Chondrocyte (in vitro differentiated cells): ENCODE data around the gene COA8. TPM values are rescaled to one million over a fixed set of nuclear protein-coding genes. Genes with fewer than 3 reads are reported as not detected.
A peak's percentile ranks its signal among the peaks of the same experiment; 100 is the strongest.

Experiments used
- DNase-seq: peaks from one replicate; pipeline ENCODE4 v3.0.0; 2021; ENCODE audit warnings: mixed read lengths, low spot score
- H3K27ac Mint-ChIP-seq: one replicate; pipeline ENCODE4 v1.8.0; 2021; ENCODE audit warnings: mild to moderate bottlenecking, moderate library complexity, mixed read lengths; ENCODE audit not compliant: unreplicated experiment
- H3K27me3 Mint-ChIP-seq: 2 replicates; pipeline ENCODE4 v1.8.0; 2021; ENCODE audit warnings: low read depth, mixed read lengths
- H3K36me3 Mint-ChIP-seq: 2 replicates; pipeline ENCODE4 v1.8.0; 2021; ENCODE audit warnings: low read depth, mixed read lengths
- H3K4me1 Mint-ChIP-seq: 2 replicates; pipeline ENCODE4 v1.8.0; 2021; ENCODE audit warnings: low read depth, mild to moderate bottlenecking, mixed read lengths
- H3K4me3 Mint-ChIP-seq: one replicate; pipeline ENCODE4 v1.8.0; 2021; ENCODE audit warnings: mild to moderate bottlenecking, moderate library complexity, mixed read lengths; ENCODE audit not compliant: unreplicated experiment
- H3K9me3 Mint-ChIP-seq: 2 replicates; pipeline ENCODE4 v1.8.0; 2021; ENCODE audit warnings: low read depth, mixed read lengths
- CTCF ChIP-seq: fragments of 200-600 bp; sonication (generic); IDR thresholded peaks from 2 replicates; pipeline ENCODE4 v1.5.0; 2021; ENCODE audit warnings: antibody characterized with exemption, mild to moderate bottlenecking, moderate library complexity
- total RNA-seq: library from RNA; stranded (reverse); gene quantifications from 3 replicates; pipeline ENCODE4 v1.2.1, GENCODE V29; 2021

The COA8 gene
- total RNA-seq, 1 donor from 2014 or later, result 51.9 TPM

- Mint-ChIP-seq H3K27ac (peak overlapping the region; percentile 98), H3K36me3 (no peaks in the 10 kb centered on the region), H3K4me1 (peaks cover 49% of the 10 kb centered on the region), H3K27me3 (no peaks in the 10 kb centered on the region), H3K4me3 (peak overlapping the region; percentile 92), H3K9me3 (no peaks in the 10 kb centered on the region)
- DNase-seq, result no peak
- no peak for TF ChIP-seq CTCF
Observed at GRCh38 chr14:103527408-103528145, 35.2 kb upstream of the COA8 start.

GRCh38 chr14:103528146-103528586, 34.6 kb upstream of the COA8 start:
- H3K4me1 Mint-ChIP-seq, result peaks cover 49% of the 10 kb centered on the region
- no peaks in the 10 kb centered on the region for H3K9me3 Mint-ChIP-seq
- peak overlapping the region; percentile 92 for H3K4me3 Mint-ChIP-seq
- no peaks in the 10 kb centered on the region for H3K36me3 Mint-ChIP-seq
- no peak for TF ChIP-seq CTCF
- H3K27ac Mint-ChIP-seq, result peak overlapping the region; percentile 98
- H3K27me3 Mint-ChIP-seq, result no peaks in the 10 kb centered on the region
- no peak for DNase-seq

- no peak for TF ChIP-seq CTCF
- Mint-ChIP-seq H3K36me3 (no peaks in the 10 kb centered on the region), H3K27ac (peak within 1 kb of the TSS; percentile 98), H3K27me3 (no peaks in the 10 kb centered on the region), H3K9me3 (no peaks in the 10 kb centered on the region), H3K4me3 (peak within 1 kb of the TSS; percentile 92), H3K4me1 (peaks cover 47% of the 10 kb centered on the region)
- DNase-seq, result no peak
Observed at GRCh38 chr14:103528587-103529382, 34.0 kb upstream of the COA8 start, which contains the start of gene TRMT61A. TSS of gene TRMT61A (plus strand) at chr14:103529196. CDS start at chr14:103529979, 783 bp downstream.

- Mint-ChIP-seq H3K27me3 (no peaks in the 10 kb centered on the region), H3K9me3 (no peaks in the 10 kb centered on the region), H3K4me3 (peak overlapping the region; percentile 92), H3K4me1 (peaks cover 47% of the 10 kb centered on the region), H3K27ac (peak overlapping the region; percentile 90), H3K36me3 (no peaks in the 10 kb centered on the region)
- no peak for TF ChIP-seq CTCF
- DNase-seq, result no peak
Observed at GRCh38 chr14:103529383-103530365, 33.1 kb upstream of the COA8 start.
